Type B pancreatic cell (in vitro differentiated cells): ENCODE measurements around the gene NRP2. TPM values are rescaled to one million over a fixed set of nuclear protein-coding genes. Genes with fewer than 3 reads are reported as not detected.

Experiments
- DNase-seq: peaks from one replicate; pipeline ENCODE4 v3.0.0; 2021; ENCODE audit warnings: mixed read lengths; ENCODE audit not compliant: unreplicated experiment; ENCODE audit errors: extremely low spot score
- H3K27ac Mint-ChIP-seq: 2 replicates; pipeline ENCODE4 v1.8.0; 2021; ENCODE audit warnings: mild to moderate bottlenecking, mixed read lengths
- H3K27me3 Mint-ChIP-seq: 2 replicates; pipeline ENCODE4 v1.8.0; 2021; ENCODE audit warnings: mixed read lengths
- H3K36me3 Mint-ChIP-seq: 2 replicates; pipeline ENCODE4 v1.8.0; 2021; ENCODE audit warnings: mixed read lengths
- H3K4me1 Mint-ChIP-seq: one replicate; pipeline ENCODE4 v1.8.0; 2021; ENCODE audit warnings: mixed read lengths; ENCODE audit not compliant: unreplicated experiment
- H3K4me3 Mint-ChIP-seq: 2 replicates; pipeline ENCODE4 v1.8.0; 2021; ENCODE audit warnings: mild to moderate bottlenecking, mixed read lengths
- H3K9me3 Mint-ChIP-seq: 2 replicates; pipeline ENCODE4 v1.8.0; 2021; ENCODE audit warnings: mixed read lengths
- total RNA-seq: library from RNA; stranded (reverse); gene quantifications from 2 replicates; pipeline ENCODE4 v1.2.1, GENCODE V29; 2021; ENCODE audit warnings: low replicate concordance
- TF ChIP-seq, protein P1 (sequence below): fragments of 200-600 bp; sonication (generic); conservative IDR thresholded peaks from 2 replicates; pipeline ENCODE4 v1.5.0; 2021; ENCODE audit warnings: antibody characterized with exemption, mild to moderate bottlenecking

NRP2 gene
- total RNA-seq, 1 donor from 2014 or later: 109 TPM

DNA sequence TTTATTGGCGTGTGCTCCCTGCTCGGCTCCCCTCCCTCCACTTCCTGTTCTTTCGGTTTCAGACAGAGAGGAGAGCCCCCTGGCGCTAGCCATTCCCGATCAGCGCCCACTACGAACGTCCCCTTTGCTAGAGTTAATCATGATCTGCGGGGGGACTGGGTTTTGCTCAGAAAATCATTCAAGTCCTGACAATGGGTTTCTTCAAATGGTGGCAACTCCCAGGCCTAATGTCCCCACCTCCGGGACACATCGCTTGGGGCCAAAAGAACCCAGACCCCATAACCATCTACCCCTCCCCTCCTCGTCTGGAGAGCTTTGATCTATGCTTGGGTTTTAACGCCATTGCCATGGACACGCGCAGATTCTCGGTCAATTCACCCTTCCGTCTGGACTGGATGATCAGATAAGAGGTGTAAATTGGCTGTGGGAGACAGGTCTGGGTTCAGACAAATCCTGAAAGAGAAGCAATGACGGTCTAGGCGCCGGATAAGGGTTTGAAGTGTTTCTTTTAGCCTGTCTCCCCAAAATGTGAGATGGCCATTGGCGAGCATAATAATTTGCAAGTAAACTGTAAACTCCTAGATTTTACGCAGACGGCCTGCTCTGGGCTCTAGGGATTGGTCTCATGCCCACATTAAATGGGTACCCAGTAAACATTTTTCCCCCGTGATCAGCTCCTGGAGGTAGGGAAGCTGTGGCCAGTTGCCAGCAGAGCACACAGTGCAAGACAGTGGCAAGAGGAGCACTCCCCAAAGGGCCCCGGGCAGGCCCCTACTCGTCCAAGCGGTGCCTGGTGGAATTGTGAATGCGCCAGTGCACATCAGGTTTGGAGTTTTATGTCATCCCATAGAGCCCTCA lies 4.7 kb downstream of the NRP2 start:
- H3K9me3 Mint-ChIP-seq: peaks cover 4% of the 10 kb centered on the region
- peaks cover 16% of the 10 kb centered on the region for H3K36me3 Mint-ChIP-seq
- peaks cover 47% of the 10 kb centered on the region for H3K4me1 Mint-ChIP-seq

DNA sequence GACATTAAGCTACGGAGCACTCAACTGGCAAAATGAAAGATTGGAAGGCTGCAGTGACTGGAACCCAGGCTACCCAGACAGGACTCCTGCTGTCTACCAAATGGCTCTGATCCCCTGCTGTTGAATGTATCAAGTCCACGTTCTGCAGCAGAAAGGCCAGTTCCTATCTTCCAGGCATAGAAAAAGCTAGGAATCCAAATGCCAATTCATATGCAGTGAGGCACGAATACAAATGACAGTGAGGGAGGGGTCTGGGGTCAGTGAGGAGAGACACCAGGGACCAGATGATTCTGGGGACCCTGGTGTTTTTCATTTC lies 5.3 kb downstream of the NRP2 start:
- Mint-ChIP-seq H3K27me3 (peaks cover 65% of the 10 kb centered on the region), H3K4me1 (peaks cover 53% of the 10 kb centered on the region), H3K27ac (no peak overlapping the region), H3K9me3 (peaks cover 4% of the 10 kb centered on the region), H3K36me3 (peaks cover 17% of the 10 kb centered on the region), H3K4me3 (peak overlapping the region; percentile 91)
- no peak for DNase-seq
- TF ChIP-seq, protein P1, sequence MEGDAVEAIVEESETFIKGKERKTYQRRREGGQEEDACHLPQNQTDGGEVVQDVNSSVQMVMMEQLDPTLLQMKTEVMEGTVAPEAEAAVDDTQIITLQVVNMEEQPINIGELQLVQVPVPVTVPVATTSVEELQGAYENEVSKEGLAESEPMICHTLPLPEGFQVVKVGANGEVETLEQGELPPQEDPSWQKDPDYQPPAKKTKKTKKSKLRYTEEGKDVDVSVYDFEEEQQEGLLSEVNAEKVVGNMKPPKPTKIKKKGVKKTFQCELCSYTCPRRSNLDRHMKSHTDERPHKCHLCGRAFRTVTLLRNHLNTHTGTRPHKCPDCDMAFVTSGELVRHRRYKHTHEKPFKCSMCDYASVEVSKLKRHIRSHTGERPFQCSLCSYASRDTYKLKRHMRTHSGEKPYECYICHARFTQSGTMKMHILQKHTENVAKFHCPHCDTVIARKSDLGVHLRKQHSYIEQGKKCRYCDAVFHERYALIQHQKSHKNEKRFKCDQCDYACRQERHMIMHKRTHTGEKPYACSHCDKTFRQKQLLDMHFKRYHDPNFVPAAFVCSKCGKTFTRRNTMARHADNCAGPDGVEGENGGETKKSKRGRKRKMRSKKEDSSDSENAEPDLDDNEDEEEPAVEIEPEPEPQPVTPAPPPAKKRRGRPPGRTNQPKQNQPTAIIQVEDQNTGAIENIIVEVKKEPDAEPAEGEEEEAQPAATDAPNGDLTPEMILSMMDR: no peak

More for the DNA sequence above, 4.7 kb downstream of the NRP2 start:
- peak overlapping the region; percentile 91 for H3K4me3 Mint-ChIP-seq
- no peak for DNase-seq
- TF ChIP-seq, protein P1: peak; percentile 55
- peaks cover 68% of the 10 kb centered on the region for H3K27me3 Mint-ChIP-seq
- H3K27ac Mint-ChIP-seq: no peak overlapping the region

DNA sequence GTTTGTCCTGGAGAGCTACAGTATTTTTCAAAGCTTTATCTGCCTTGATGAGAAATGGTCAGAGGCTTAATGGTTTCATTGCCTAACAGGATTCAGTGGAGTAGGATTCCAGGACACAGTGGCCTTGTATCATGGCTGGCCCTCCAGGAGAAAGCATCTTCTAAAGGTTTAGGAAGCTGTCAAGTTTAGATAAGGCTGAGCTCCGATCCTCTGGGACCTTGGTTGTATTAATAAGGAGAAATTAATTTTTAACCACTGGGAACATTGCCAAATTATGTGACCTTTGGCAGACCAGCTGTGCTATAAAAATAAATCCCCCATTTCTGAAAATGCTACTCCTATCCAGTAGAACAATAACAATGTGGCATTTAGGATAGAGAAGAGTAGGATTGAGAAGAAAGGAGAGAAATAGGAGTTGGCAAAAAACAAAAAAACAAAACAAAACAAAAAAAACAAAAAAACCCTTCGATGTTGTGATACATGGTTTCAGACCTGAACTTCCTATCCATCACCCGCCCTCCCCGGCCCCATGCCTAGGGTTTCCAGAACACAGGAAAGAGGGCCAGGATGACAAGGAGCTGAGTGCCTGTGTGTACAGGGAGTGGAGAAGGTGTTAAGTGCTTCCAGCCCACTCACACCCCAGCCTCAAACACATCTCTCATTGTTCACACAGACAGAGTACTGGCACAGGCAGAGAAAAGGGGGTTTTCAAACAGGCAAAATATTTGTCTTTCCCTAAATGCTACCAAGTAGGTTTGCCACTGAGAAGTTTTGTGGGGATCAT lies 6.3 kb downstream of the NRP2 start:
- peaks cover 4% of the 10 kb centered on the region for H3K9me3 Mint-ChIP-seq
- peaks cover 54% of the 10 kb centered on the region for H3K4me1 Mint-ChIP-seq
- peaks cover 16% of the 10 kb centered on the region for H3K36me3 Mint-ChIP-seq
- H3K27me3 Mint-ChIP-seq: peaks cover 56% of the 10 kb centered on the region
- no peak overlapping the region for H3K27ac Mint-ChIP-seq
- DNase-seq: no peak
- TF ChIP-seq, protein P1: no peak
- peak overlapping the region; percentile 91 for H3K4me3 Mint-ChIP-seq

DNA sequence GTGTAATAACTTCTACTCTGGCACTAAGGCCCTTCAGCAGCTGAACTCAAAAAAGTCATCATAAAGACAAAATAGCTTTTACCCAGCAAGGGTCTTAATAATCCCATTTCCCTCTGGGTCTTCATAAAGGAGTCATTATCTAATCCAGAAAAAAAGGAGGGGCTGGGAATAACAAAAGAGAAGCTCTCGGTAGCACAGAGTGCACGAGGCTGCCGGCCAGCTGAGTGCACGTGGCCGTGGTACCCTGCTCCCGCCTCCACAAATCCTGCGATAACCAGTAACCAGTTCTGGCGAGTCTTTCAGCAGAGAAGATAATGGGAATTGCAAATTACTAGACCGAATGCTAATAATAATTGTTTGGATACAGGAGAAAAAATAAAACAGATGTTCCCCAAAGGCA lies 7.5 kb downstream of the NRP2 start:
- no peak for DNase-seq
- Mint-ChIP-seq H3K27me3 (peaks cover 44% of the 10 kb centered on the region), H3K4me3 (no peak overlapping the region), H3K4me1 (peaks cover 60% of the 10 kb centered on the region), H3K9me3 (peaks cover 4% of the 10 kb centered on the region), H3K36me3 (peaks cover 18% of the 10 kb centered on the region), H3K27ac (no peak overlapping the region)
- TF ChIP-seq, protein P1: no peak

DNA sequence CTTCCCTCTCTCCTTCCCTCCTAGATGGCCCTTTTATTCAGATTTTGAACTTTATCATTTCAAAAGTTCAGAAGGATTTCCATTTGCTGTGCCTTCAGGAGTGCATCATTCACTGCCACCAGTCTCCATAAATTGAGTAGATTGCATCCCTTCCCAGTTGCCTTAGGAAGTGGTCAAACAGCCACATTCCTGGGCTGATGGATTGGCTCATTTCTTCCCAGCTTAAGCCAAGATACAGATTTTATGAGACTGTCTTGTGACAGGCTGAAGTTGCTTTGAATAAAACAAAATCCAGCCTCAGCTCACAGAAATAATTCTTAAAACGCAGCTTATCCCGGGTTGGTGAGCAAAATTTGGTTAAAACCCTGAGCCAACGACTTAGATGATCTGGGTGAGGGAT lies 9.8 kb downstream of the NRP2 start:
- peaks cover 31% of the 10 kb centered on the region for H3K27me3 Mint-ChIP-seq
- peaks cover 21% of the 10 kb centered on the region for H3K36me3 Mint-ChIP-seq
- H3K4me3 Mint-ChIP-seq: peak overlapping the region; percentile 13
- peaks cover 4% of the 10 kb centered on the region for H3K9me3 Mint-ChIP-seq
- DNase-seq: no peak
- peaks cover 74% of the 10 kb centered on the region for H3K4me1 Mint-ChIP-seq
- TF ChIP-seq, protein P1: no peak
- no peak overlapping the region for H3K27ac Mint-ChIP-seq
